ENCODE data around the gene ELMOD3. TPM values are rescaled to one million over a fixed set of nuclear protein-coding genes. Genes with fewer than 3 reads are reported as not detected.

ELMOD3 gene
- total and polyA plus RNA-seq, 2 of the 8 experiments (the other 6 are each of a cell fraction or from before 2014, with no cell fraction given) = 8.5 to 10.2 TPM

DNA sequence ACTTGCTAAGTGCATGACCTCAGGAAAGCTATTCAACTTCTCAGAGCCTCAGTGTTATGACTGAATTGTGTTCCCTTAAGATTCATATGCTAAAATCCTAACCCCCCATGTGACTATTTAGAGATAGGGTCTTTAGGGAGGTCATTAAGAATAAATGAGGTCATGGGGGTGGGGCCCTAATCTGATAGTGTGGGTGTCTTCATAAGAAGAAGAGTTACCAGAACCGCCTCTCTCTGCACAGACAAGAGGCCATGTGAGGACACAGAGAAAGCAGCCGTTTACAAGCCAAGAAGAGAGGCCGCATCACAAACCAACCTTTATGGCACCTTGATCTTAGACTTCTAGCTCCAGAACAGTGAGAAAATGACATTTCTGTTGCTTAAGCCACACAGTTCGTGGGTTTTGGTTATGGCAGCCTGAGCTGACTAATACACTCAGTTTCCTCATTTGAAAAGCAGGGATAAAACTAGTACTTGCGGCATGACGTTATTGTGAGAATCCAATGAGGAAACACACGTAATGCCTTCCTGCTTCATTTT lies 73.8 kb downstream of the ELMOD3 start:
- Histone ChIP-seq H3K79me1 (ENCODE audit: low read depth, low read length) (no peaks in the 10 kb centered on the region), H2AK5ac (ENCODE audit: low read depth, low read length) (no peak overlapping the region), H3K9me3 (ENCODE audit: insufficient read depth in 2 of 2, low read depth in 1 of 2, low read length in 1 of 2) (no peaks in the 10 kb centered on the region), H3K14ac (ENCODE audit: insufficient read length) (no peak overlapping the region), H3K4ac (replicated peaks; ENCODE audit: insufficient read length, low read depth, low read length) (no peak overlapping the region), H3K18ac (ENCODE audit: extremely low read depth, low read length) (no peak overlapping the region), H3K36me3 (ENCODE audit: control insufficient read depth in 2 of 4, insufficient read depth in 4 of 4, low read length in 3 of 4) (no peaks in the 10 kb centered on the region), H3K9ac (replicated peaks in 1 of 4; ENCODE audit: extremely low read depth in 1 of 4, low read depth in 3 of 4, low read length in 3 of 4) (no peak overlapping the region), H2BK12ac (ENCODE audit: low read depth, low read length) (no peak overlapping the region), H3K27me3 (replicated peaks in 1 of 4; ENCODE audit: control insufficient read depth in 3 of 4, extremely low read depth in 1 of 4, insufficient read depth in 3 of 4, low read length in 3 of 4) (peaks cover 0 to 6% (median 2%) of the 10 kb centered on the region in 4 experiments; a peak in 3 of 7 replicates), H4K91ac (replicated peaks; ENCODE audit: insufficient read length, low read length) (no peak overlapping the region), H2AFZ (ENCODE audit: low read length) (no peak overlapping the region), H3K4me2 (ENCODE audit: insufficient read depth in 1 of 2, low read depth in 2 of 2, low read length in 2 of 2) (no peak overlapping the region), H3K23me2 (ENCODE audit: low read depth, low read length) (0 out of 2 replicates have a peak, but pooled peaks cover 3% of the 10 kb centered on the region), H3K23ac (ENCODE audit: insufficient read length) (no peak overlapping the region), H3K27ac (ENCODE audit: low read depth, low read length) (no peak overlapping the region), H4K5ac (ENCODE audit: insufficient read length, low read depth, low read length) (no peak overlapping the region), H2BK5ac (ENCODE audit: low read depth, low read length) (no peak overlapping the region), H4K8ac (ENCODE audit: extremely low read depth, insufficient read depth, low read length) (no peak overlapping the region), H2BK20ac (ENCODE audit: low read length) (no peak overlapping the region), H3K56ac (replicated peaks; ENCODE audit: insufficient read length, low read depth, low read length) (no peak overlapping the region), H3K4me1 (replicated peaks in 1 of 4; ENCODE audit: control insufficient read depth in 3 of 4, insufficient read depth in 4 of 4, low read length in 3 of 4) (peaks cover 0 to 40% (median 28%) of the 10 kb centered on the region in 4 experiments; a peak in 6 of 7 replicates), H3K79me2 (ENCODE audit: control insufficient read depth in 1 of 2, insufficient read depth in 2 of 2, low read length in 2 of 2) (no peaks in the 10 kb centered on the region), H3K4me3 (ENCODE audit: extremely low read depth in 1 of 4, insufficient read depth in 2 of 4, low read depth in 3 of 4, low read length in 4 of 4) (no peak overlapping the region), H4K20me1 (replicated peaks in 1 of 2; ENCODE audit: control insufficient read depth in 1 of 2, insufficient read depth in 2 of 2, low read length in 2 of 2) (no peaks in the 10 kb centered on the region), H2BK15ac (ENCODE audit: low read length) (no peak overlapping the region), H2BK120ac (replicated peaks; ENCODE audit: low read depth, low read length) (no peak overlapping the region)
- DNase-seq (ENCODE audit: low read depth in 1 of 2, low spot score in 2 of 2) = no peak
- POLR2A ChIA-PET (ENCODE audit: partially characterized antibody) = interaction anchor here (0.6 to 55.3 kb wide), 9 partner anchors 8 to 188 kb away, joined by 3 to 1889 read pairs (median 4); partner anchors contain the start of genes ELMOD3, GGCX, MAT2A and RETSAT
- TF ChIP-seq TBP (IDR thresholded peaks at IDR 0.05; ENCODE audit: low read depth, low read length) (no peak), TCF12 (IDR thresholded peaks at IDR 0.05; ENCODE audit: low read depth, low read length) (no peak), MAFK (IDR thresholded peaks at IDR 0.05; ENCODE audit: low read depth, low read length) (no peak), CBX8 (IDR thresholded peaks at IDR 0.05; ENCODE audit: borderline replicate concordance, low read depth, low read length) (no peak)
- 91% methylated on average over 7 of the region's 7 CpGs; no CpG with 5 or more reads in 1 of the 2 experiments for WGBS, 2 experiments (ENCODE audit: extremely low coverage in 1 of 2, insufficient coverage in 1 of 2, insufficient read length in 1 of 2, insufficient replicate concordance in 2 of 2, low coverage in 1 of 2, low lambda C conversion rate in 2 of 2, missing lambda C conversion rate in 1 of 2)
- CTCF ChIA-PET (ENCODE audit: partially characterized antibody) = interaction anchor here (0.6 to 15.1 kb wide), 15 partner anchors 7 to 295 kb away, joined by 3 to 259 read pairs (median 4); partner anchors contain the start of genes MAT2A, SH2D6 and TCF7L1
- no peak for FAIRE-seq

All from H1 (cell line).